Measurements from ENCODE around the gene ADAMTS2.

DNA sequence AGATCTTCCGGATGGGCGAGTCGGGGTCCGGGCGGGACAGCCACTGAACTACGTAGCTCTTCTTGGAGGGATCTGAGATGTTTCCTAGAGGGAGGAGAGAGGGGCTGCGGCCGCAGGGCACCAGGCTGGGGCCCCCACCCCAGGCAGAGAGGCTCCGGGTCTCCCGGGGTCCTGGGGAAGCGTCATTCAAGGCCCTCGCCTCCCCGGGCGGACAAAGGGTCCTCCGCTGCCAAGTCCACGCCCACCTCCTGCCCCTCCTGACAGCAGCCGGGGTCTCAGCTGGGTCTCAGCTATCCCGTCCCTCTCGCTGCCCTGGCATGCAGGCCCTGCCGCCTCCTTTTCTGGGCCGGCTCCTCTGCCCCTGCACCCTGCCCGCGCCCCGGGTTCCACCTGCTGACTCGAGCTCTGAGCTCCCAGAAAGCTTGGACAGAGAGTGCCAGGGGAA lies 223.6 kb downstream of the ADAMTS2 start:
- TF ChIP-seq, protein P1, sequence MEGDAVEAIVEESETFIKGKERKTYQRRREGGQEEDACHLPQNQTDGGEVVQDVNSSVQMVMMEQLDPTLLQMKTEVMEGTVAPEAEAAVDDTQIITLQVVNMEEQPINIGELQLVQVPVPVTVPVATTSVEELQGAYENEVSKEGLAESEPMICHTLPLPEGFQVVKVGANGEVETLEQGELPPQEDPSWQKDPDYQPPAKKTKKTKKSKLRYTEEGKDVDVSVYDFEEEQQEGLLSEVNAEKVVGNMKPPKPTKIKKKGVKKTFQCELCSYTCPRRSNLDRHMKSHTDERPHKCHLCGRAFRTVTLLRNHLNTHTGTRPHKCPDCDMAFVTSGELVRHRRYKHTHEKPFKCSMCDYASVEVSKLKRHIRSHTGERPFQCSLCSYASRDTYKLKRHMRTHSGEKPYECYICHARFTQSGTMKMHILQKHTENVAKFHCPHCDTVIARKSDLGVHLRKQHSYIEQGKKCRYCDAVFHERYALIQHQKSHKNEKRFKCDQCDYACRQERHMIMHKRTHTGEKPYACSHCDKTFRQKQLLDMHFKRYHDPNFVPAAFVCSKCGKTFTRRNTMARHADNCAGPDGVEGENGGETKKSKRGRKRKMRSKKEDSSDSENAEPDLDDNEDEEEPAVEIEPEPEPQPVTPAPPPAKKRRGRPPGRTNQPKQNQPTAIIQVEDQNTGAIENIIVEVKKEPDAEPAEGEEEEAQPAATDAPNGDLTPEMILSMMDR (IDR thresholded peaks at IDR 0.05) = no peak
- no peak for TF ChIP-seq POLR2A (IDR thresholded peaks at IDR 0.05)
